ENCODE data around the gene LTA4H.
"Not testable (repeated sequence)": the region's sequence is repeated elsewhere in the genome, so short reads cannot be mapped to it uniquely, and the experiment has no call there.

LTA4H gene

DNA sequence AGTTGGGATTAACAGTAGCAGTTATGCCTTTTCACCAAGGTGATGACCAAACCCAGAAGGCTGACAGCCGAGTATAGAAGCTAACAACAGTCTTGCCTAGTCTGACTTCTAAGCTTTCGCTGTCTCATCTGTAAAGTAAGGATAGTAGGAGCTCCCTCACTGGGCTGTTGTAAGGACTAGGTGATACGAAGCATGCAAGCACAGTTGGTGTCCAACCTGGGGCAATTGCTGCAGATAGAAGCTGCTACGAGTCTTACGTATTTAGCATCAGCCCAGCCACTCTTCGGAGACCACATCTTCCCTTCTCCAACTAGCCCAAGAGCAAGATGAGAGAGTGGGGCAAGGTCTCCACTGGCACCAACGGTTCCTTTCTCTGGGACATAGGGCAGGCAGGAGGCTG, 45.3 kb downstream of the LTA4H start:
- no peak for DNase-seq (ENCODE audit: low read depth)

DNA sequence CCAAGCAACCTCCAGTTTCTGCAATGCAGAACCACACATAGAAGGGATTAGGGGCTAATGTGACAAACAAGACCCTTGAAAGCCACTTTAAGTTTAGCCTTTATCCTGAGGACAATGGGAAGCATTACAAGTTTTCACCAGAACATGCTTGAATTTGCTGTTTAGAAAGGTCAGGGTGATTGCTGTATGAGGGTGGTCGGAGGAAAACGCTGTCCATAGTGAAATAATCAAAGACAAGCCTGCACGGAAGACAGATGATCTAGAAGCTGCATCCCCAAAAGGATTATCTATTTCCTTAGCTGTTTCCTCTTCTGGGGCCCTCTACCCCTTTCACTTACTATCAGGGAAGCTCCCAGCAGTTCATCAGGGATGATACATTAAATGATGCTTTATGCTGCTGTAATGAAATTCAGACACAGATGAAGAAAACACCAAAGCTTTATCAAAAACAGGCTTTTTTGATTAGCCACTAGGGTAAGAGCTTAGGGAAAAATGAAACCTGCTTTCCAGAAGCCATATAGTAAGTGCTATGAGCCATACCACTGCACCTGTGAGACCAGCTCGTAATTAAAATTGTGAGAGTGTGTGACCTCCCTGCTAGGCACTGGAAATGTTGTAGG, 45.8 kb downstream of the LTA4H start:
- DNase-seq (ENCODE audit: low read depth) = no peak

DNA sequence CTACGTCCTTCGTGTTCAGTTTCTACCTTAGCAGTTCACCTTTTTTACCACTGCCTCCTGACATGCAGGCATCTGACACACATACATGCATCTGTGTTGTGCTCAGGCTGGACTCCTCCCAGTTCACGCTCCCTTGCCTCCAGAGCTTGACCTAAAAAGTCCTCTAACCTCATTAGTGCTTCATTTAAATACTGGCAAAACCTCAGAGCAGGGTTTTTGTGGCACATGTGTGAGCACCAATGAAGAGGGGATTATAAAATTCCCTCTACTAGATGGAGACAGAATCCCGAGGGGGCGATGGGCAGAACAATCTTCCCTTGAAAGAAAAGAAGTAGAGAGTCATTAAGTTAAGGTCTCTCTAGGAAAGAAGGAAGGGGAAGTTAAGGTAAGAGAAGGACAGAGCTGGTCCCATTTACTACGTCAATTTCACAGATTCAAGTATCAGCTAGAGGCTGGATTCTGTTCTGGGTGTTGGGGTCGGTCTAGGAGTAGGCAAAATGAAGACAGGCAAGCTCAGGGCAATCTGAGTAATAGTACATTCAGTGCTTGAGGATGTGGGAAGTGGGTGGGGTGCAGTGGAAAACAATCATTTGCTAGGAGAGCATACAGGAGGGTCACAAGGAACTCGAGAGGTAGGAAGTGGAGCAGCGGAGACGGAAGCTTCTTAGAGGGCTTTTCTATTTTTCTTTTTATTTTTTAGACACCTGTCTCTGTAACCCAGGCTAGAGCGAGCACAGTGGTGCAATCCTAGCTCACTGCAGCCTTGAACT, 46.7 kb downstream of the LTA4H start:
- DNase-seq (ENCODE audit: low read depth) = no peak

DNA sequence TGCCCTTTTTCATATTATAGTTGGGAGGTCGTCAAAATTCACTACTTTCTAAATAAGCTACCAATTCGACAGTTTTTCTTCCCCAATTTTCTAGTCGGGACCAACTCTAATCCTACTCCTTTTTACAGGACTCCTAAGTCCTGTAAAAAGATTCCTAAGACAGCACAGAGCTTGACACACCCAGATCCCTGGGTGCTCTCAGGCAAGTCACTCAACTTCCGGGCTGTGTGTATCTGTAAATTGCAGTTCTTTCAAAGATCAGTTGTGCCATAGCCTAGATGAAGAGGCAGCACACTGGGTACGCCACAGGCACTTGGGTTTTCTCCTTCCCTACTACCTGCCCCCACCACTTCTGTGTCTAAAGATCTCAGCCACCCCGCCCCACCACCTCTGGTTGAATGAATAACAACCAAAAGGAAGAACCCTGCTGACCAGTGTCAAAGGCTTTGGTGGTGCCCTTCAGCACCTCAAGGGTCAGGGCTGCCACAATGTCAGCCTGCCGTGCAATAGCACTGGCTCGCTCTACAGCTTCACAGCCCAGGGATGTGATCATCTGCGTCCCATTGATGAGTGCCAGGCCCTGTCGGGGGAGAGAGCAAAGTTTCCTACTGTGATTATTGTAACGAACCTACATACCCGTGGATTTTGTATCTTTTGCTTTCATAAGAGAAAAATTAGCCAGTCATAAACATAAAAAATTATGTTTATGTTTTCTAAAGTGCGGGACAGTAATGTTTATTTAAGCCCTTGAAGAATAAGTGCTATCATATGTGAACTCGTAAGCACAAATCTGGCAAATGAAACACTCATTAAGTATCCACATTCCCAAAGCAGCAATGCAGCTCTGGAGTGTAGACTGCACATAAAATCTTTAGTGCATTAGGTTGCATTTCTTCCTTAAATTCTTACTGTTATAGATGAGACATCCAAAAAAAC, 48.5 kb downstream of the LTA4H start:
- DNase-seq (ENCODE audit: low read depth) = no peak

DNA sequence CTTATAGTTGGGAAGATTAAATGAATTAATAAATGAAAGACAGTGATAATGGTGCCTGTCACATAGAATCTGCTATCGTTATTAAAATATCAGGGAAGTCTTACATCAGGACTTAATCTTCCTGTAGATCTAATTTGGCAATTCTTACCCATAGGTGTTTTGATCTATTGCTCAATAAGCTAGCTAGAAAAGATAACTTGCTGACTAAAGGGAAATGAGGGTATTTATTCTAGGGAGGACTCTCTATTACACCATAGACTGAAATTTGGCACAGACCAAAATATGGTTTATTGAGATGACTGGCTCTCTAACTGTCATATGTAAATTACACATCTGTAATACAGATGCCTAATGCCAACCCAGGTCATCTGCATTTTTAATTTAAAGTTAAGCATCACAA, 50.7 kb downstream of the LTA4H start:
- no peak for DNase-seq (ENCODE audit: low read depth)

DNA sequence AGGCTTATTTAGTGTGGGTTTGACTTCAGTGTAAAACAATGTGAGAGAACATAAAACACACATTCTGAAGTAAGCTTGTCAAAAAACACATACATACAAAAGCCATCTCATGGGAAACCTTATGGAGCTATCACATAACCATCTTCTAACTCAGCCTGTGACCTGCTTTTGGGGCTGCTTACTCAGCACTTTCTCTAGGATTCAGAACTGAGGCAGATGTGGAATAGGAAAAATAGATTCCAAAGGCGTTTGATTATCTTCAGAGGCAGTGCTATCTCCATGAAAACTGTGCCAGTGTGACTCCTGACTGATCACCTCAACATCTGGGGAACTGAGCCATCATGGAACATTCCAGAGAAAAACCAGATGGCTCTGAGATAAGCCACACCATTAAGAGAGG, 52.8 kb downstream of the LTA4H start:
- DNase-seq (ENCODE audit: low read depth) = no peak

DNA sequence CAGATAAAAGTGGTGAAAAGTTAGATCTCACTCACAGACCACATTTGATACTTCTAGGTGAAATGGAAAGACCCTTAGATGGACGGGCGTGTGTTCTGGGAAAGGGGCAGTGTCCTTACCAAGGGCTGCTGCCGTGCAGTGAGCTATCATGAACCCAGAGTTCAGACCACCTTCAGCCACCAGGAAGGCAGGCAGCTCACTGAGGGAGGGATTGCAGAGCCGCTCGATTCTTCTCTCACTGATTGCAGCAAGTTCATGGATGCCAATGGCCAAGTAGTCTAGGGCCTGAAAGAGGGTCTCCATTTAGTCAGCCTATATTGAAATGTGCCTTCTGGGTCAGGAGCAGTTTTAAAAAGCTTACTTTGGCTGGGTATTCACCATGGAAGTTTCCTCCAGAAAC, 55.0 kb downstream of the LTA4H start:
- no peak for DNase-seq (ENCODE audit: low read depth)

DNA sequence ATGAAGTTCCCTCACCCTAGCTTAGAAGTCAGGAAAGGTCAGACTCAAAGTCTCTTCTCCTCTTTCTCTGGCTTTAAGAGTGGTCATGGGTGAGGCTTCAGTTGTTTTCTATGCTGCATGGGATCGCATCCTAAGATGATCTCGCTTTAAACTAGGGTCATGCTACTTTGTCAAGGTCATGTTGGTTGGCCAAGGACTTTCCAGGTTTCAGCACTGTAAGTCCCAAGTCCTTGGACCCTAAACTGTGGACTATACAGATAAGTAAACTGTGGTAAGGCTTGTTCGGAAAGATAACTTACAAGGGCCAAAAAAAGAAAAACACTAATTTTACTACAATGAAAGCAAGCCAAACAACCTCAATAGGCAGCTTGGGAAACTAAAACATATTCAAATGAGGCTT, 56.6 kb downstream of the LTA4H start:
- no peak for DNase-seq (ENCODE audit: low read depth)

DNA sequence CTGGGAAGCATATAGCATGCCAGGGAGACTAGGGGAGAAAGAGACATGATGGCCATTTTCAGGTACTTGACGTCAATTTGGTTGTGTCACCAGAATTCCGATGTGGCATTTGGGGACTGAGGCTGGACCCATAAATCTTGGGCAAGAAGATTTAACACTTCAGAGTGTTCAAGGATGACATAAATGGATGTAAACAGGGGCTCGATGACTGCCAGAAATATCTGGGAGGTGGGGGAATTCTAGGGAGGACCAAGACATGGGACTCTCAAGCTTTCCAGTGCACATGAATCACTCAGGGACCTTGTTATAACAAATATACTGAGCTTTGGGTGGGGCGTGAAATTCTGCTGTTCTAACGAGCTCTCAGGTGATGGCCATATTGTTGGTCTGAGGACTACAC, 57.0 kb downstream of the LTA4H start:
- no peak for DNase-seq (ENCODE audit: low read depth)

DNA sequence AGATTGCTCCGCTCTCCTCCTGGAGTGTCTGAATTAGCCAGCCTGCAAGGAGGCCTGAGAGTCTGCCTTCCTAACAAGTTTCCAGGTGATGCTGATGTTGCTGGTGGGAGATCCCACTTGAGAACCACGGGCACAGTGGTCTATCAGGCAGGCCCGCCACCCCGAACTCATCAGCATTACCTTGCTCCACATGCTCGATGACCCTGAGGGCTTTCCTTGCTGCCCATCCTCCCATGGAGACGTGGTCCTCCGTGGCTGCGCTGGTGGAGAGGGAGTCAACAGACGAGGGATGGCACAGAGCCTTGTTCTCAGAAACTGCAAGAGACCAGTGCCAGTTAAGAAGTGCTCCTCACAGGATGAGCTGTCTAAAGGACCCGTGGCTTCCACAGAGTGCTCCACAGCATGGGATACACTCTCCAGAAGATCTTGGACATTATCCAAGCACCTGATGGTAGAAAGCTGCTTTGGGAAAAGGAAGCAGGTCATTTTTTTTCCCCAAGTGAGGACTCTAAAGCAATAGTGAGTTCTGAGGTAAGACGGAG, 57.6 kb downstream of the LTA4H start:
- no peak for DNase-seq (ENCODE audit: low read depth)

DNA sequence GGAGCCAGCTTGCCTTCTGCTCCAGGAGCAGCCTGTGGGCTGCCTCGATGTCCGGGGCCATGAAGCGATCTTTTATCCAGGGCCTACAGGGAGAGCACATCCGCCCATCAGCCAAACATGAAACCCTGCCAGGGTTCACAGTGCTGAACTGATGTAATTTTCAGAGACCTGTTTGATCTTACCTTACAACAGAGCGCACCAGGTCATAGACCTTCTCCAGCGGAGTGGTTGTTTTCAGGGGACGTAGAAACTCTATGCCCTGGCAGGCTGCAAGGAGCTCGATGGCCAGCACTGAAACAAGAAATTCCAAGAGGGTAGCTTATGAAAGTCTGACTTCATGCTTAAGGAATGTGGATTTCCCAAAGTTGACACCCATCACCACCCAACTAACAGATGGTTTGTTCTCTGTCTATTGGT, 59.0 kb downstream of the LTA4H start:
- DNase-seq (ENCODE audit: low read depth) = no peak

DNA sequence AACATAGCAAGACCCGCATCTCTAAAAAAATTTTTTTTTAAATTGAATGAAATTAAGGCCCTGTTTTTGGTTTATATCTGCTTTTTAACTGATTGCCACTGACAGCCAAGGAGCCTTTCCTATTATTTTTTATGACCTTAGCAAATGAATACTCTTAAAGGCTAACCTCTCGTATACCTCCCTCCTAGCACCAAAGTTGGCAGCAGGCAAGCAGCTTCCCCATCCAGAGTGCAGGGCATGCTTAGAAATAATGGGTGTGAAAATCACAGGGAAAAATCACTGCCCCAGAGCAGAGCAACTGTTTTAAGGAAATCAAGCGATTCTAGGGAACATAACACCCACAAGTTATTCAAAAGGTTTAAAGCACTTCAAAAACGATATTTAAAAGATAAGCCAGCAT, 59.9 kb downstream of the LTA4H start:
- DNase-seq (ENCODE audit: low read depth) = no peak

DNA sequence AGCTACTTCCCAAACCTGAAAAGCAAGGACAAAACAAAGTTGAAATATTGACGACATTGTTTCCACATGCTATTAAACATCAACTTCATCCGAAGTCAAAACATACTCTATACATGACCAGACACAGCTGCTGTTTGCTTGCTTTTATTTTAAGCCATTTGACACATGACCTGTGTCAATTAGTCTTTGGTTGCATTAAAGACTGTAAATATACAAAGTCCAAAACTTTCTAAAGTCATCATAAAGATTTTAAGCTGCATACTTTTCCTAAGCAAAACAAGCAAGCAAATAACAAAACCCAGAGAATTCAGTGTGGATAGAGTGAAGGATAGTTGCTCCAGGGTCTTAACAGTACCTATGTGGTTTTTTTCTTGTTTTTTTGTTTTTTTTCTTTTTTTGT, 61.0 kb downstream of the LTA4H start:
- DNase-seq (ENCODE audit: low read depth) = no peak

DNA sequence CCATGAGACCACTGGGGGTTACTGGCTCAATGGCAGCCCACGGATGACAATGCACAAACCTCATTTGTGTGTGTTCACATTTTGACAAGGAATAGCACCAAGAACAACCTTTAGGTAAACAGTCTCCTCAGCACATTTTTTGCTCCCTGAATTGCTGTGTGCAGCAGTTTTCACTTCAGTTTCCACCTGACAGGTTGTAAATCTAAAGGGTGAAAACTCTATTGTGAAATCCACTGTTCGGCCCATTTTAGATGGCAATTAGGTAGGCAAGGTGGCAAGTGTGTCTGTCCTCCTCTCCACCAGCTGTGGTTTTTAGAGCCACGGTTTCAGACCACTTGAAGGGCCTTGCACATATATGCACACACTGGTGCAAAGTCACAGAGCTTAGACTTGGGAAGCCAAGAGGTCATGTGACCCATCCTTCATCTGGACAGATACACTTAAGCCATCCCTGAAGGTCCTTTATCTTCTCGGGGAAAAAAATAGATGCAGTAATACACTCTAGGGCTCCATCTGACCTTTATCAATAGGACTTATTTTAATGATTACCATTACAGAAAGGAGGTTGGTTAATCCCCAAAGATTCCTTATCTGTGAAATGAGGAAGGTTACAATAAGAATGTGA, 62.4 kb downstream of the LTA4H start:
- DNase-seq (ENCODE audit: low read depth) = no peak

DNA sequence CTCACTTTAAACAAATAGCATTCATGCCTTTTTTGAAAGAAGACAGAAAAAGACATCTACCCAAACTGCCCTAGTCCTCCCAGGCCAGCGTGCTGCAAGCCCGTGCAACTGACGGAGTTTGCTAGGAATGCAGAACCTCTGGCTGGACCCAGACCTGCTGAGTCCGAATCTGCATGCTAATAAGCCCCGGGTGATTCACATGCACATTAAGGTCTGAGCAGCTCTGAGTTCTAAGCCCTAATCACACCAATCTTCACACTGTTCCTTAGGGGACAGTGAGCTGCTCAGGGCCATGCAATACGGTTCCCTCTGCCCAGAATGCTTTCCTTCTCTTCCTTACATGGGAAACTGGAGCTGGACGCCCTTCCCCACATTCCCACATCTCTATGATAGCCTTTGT, 64.5 kb downstream of the LTA4H start:
- no peak for DNase-seq (ENCODE audit: low read depth)

DNA sequence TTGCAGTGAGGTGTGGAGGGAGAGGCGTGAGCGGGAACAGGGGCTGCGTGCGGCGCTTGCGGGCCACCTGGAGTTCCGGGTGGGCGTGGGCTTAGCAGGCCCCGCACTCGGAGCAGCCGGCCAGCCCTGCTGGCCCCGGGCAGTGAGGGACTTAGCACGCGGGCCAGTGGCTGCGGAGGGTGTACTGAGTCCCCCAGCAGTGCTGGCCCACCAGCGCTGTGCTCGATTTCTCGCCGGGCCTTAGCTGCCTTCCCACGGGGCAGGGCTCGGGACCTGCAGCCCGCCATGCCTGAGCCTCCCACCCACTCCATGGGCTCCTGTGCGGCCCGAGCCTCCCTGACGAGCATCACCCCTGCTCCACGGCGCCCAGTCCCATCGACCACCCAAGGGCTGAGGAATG, 66.3 kb downstream of the LTA4H start:
- not testable (repeated sequence) for DNase-seq (ENCODE audit: low read depth)

DNA sequence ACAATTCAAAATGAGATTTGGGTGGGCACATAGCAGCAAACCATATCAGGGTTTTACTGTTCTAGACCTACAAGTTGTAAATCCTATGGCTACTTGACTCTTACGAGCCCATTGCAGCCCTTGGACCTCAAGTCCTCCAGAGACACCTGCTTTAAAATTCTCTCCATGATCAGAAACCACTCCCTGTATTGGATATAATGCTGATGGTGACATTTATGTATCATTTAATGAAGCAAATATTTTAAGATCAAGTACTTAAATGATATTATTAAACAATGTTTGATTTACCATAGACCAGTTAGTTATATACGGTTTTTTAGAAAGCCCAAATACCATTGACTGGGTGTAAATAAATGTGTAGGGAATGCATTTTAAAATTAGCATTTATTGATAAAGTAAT, 68.1 kb downstream of the LTA4H start:
- DNase-seq (ENCODE audit: low read depth) = no peak

DNA sequence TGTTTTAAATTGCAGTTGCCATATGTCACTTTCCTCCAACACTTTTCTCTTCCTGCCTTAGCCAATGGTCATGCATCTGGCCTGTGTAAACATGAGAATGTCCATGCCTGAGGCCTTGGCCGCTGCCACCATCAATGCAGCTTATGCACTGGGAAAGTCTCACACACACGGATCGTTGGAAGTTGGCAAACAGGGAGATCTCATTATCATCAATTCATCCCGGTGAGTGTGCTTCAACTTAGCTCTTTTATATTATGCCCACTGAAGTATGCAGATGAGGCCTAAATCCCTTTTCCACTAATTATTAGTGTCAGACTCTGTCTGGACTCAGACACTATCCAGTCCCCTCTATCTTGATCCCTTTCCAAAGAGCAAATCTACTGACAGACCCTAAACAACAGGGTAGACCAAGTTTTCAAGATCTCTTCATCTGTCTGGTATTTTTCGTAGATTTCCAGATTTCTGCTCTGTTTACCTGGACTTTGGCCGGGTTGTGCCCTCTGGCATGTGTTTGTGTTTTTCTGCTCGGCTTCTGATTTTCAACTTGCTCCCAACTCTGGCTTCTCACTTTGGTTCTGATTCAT, 69.0 kb downstream of the LTA4H start:
- no peak for DNase-seq (ENCODE audit: low read depth)

DNA sequence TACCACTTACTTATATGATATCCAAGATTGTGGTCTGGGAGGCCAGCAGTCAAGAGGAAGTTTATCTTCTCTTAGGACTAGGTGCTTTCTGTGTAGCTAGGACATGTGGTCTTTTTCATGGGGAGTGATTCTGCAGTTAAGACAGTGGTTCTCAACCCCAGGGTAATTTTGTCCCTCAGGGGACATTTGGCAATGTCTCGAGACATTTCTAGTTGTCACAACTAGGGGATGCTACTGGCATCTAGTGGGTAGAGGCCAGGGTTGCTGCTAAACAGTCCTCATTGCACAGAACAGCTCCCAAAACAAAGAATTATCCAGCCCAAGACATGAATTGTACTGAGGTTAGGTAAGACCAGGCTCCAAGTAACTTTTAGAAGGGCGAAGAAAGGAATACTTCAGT, 72.3 kb downstream of the LTA4H start:
- no peak for DNase-seq (ENCODE audit: low read depth)

DNA sequence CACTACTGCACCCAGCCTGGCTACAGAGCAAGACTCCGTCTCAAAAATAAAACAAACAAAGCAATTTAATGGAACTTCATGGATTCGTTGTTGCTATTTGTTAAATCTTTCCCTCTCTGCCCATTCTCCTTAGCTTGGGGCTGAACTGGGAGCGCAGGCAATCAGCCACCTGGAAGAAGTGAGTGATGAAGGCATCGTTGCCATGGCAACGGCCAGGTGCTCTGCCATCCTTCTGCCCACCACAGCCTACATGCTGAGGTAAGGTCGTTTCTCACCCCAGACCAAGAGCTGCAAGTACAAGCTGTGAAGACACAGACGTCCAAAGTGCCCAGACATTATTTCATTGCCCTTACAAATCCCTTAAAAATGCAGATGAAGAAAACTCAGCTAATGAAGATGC, 73.2 kb downstream of the LTA4H start:
- DNase-seq (ENCODE audit: low read depth) = no peak

DNA sequence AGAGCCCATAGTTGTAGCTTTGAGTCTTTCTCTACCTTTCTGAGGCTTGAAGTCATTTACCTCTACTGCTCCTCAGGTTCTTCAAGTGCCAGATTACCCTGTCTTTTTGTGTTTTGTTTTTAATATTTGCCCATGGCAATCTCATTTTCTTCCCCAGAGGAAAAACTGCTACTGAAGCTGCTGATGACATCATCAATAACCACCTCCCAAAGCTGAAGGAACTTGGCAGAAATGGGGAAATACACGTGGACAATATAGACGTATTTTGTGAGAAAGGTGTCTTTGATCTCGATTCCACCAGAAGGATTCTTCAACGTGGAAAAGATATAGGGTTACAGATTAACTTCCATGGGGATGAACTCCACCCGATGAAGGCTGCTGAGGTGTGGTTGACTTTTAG, 75.1 kb downstream of the LTA4H start:
- no peak for DNase-seq (ENCODE audit: low read depth)

DNA sequence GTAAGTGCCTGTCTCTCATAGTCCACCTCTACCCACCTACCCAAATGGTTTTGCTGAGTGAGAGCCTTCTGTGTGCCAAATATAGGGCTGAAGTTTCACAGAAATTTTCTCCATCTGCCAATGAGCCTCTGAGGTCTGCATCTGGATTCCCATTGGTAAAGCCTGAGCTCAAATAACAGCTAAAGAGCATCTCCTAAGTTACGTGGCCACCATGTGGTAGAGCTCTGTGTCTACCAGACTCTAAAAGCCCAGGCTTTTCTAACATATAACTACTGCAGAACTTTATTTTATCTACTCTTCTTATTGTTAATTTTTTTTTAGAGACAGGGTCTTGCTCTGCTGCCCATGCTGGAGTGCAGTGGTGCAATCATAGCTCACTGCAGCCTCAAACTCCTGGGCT, 76.3 kb downstream of the LTA4H start:
- DNase-seq (ENCODE audit: low read depth) = no peak
